Mesothelial cell of epicardium (in vitro differentiated cells): Measurements from ENCODE around the gene HSPA12B. TPM values are rescaled to one million over a fixed set of nuclear protein-coding genes. Genes with fewer than 3 reads are reported as not detected.
A peak's percentile ranks its signal among the peaks of the same experiment; 100 is the strongest.

Experiments
- DNase-seq, 2 experiments: peaks; one replicate each; pipeline ENCODE4 v3.0.0; 2021; ENCODE audit warnings: low spot score in 2 of 2; ENCODE audit not compliant: unreplicated experiment in 2 of 2
- H3K27ac Mint-ChIP-seq: 2 replicates; pipeline ENCODE4 v1.8.0; 2021; ENCODE audit warnings: mixed read lengths
- H3K27me3 Mint-ChIP-seq: 2 replicates; pipeline ENCODE4 v1.8.0; 2021; ENCODE audit warnings: low read depth, mixed read lengths
- H3K36me3 Mint-ChIP-seq: 2 replicates; pipeline ENCODE4 v1.8.0; 2021; ENCODE audit warnings: mixed read lengths
- H3K4me1 Mint-ChIP-seq: 2 replicates; pipeline ENCODE4 v1.8.0; 2021; ENCODE audit warnings: mixed read lengths
- H3K4me3 Mint-ChIP-seq: 2 replicates; pipeline ENCODE4 v1.8.0; 2021; ENCODE audit warnings: mild to moderate bottlenecking, moderate library complexity, mixed read lengths
- H3K9me3 Mint-ChIP-seq: 2 replicates; pipeline ENCODE4 v1.8.0; 2021; ENCODE audit warnings: mixed read lengths
- CTCF ChIP-seq: fragments of 200-600 bp; sonication (generic); IDR thresholded peaks from one replicate; pipeline ENCODE4 v1.5.0; 2021; ENCODE audit warnings: antibody characterized with exemption; ENCODE audit not compliant: unreplicated experiment
- total RNA-seq: library from RNA; stranded (reverse); gene quantifications from 3 replicates; pipeline ENCODE4 v1.2.1, GENCODE V29; 2021

Gene HSPA12B
- total RNA-seq, 1 donor from 2014 or later: 13.0 TPM

DNA sequence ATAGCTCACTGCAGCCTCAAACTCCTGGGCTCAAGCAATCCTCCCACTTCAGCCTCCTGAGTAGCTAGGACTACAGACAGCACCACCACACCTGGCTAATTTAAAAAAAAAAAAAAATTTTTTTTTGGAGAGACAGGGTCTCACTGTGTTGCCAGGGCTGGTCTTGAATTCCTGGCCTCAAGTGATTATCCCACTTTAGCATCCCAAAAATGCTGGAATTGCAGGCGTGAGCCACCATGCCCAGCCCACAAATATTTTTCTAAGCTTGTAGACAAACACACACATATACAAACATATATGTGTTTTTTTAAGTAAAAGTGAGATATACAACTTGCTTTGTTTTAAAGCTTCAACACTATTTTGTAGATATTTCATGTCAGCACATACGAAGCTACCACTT lies 10.8 kb downstream of the HSPA12B start:
- TF ChIP-seq CTCF: no peak
- Mint-ChIP-seq H3K4me3 (no peak overlapping the region), H3K27me3 (peaks cover 48% of the 10 kb centered on the region), H3K4me1 (peaks cover 10% of the 10 kb centered on the region), H3K27ac (no peak overlapping the region), H3K9me3 (no peaks in the 10 kb centered on the region), H3K36me3 (peaks cover 9% of the 10 kb centered on the region)
- no peak for DNase-seq

DNA sequence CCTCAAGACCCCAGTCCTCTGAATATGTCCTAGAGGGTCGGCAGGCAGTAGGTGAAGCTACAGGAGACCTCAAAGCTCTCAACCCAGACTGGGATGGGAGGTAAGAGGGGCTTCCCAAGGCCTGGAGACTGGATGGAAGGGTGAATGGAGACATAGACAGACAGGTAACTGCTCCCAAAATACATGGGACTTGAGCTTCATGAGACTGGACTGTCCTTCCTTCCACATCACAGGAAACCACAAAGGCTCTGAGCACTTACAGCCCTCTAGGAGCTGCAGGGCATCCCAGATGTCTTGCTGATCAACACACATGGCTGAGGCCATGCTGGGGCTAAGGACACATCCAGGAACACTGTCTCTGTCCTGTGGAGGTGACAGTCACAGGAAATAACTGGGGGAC lies 11.6 kb downstream of the HSPA12B start:
- Mint-ChIP-seq H3K36me3 (peaks cover 9% of the 10 kb centered on the region), H3K27ac (no peak overlapping the region), H3K4me3 (no peak overlapping the region), H3K27me3 (peaks cover 56% of the 10 kb centered on the region), H3K9me3 (no peaks in the 10 kb centered on the region), H3K4me1 (peaks cover 10% of the 10 kb centered on the region)
- TF ChIP-seq CTCF: no peak
- no peak for DNase-seq

DNA sequence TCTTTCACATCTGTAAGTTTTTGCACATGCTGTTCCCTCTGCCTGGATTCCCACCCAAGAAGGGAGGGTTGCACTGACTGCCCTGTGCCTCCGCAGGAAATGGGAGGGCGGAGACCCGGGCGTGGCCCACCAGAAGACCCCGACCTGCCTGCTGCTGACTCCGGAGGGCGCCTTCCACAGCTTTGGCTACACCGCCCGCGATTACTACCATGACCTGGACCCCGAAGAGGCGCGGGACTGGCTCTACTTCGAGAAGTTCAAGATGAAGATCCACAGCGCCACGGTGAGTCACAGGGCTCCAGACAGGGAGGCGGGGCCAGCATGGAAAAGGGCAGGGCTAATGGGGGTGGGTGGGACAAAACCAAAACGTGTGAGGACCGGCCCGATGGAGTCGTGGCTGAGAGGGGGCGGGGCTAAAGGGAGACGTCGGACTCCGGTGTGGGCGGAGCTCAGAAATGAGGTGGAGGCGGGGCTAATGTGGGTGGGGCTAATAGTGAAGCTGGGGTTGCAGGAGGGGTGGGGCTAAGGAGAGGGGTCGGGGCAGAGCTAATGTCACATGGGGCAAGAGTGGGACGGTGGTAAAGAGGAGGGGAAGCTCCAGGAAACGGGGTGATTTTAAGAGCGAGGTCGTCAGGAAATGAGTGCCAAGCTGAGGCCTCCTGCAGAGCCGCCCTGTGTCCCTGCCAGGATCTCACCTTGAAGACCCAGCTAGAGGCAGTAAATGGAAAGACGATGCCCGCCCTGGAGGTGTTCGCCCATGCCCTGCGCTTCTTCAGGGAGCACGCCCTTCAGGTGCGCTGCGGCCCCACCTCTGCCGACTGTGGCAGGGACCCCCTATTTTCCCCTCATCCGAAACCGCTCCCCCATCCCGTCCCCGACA lies 12.6 kb downstream of the HSPA12B start:
- TF ChIP-seq CTCF: no peak
- peak in 1 of 2 experiments; percentile 60 for DNase-seq
- Mint-ChIP-seq H3K27me3 (peaks cover 65% of the 10 kb centered on the region), H3K4me3 (peak overlapping the region; percentile 53), H3K27ac (no peak overlapping the region), H3K36me3 (peaks cover 9% of the 10 kb centered on the region), H3K9me3 (no peaks in the 10 kb centered on the region), H3K4me1 (peaks cover 9% of the 10 kb centered on the region)

DNA sequence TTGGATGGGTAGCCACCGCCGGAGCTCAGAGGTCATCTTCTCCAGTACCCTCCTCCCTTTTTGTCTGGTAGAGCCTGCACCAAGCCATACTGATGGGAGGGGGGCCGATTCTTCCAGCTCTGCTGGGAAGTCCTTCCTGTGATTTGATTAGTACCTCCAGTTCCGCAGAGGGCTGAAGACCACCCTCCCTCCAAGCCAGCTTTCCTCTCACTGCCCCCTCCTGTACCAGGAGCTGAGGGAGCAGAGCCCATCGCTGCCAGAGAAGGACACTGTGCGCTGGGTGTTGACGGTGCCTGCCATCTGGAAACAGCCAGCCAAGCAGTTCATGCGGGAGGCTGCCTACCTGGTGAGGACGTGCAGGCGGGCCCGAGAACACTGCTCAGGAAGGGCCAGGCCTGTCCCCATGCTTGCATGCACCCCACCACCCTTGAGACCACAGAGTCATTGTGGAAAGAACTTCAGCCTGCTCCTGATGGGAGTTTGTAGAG lies 13.2 kb downstream of the HSPA12B start:
- no peak overlapping the region for H3K4me3 Mint-ChIP-seq
- peaks cover 72% of the 10 kb centered on the region for H3K27me3 Mint-ChIP-seq
- no peaks in the 10 kb centered on the region for H3K9me3 Mint-ChIP-seq
- no peak for TF ChIP-seq CTCF
- H3K27ac Mint-ChIP-seq: no peak overlapping the region
- DNase-seq: no peak
- H3K36me3 Mint-ChIP-seq: peaks cover 9% of the 10 kb centered on the region
- peaks cover 4% of the 10 kb centered on the region for H3K4me1 Mint-ChIP-seq

GRCh38 chr20:3747471-3747870 lies 15.0 kb downstream of the HSPA12B start:
- Mint-ChIP-seq H3K36me3 (peaks cover 9% of the 10 kb centered on the region), H3K9me3 (no peaks in the 10 kb centered on the region), H3K27ac (no peak overlapping the region), H3K27me3 (peaks cover 83% of the 10 kb centered on the region), H3K4me3 (no peak overlapping the region), H3K4me1 (peaks cover 4% of the 10 kb centered on the region)
- TF ChIP-seq CTCF: no peak
- no peak for DNase-seq
